DND-41 (cell line): Measurements from ENCODE around the gene TMED10.

Source experiments
- CTCF ChIP-seq: IDR thresholded peaks from 2 replicates; pipeline ENCODE4 v1.5.1; 2012; ENCODE audit warnings: borderline replicate concordance, low read length, moderate library complexity, mild to moderate bottlenecking; ENCODE audit not compliant: poor library complexity, severe bottlenecking; ENCODE audit errors: extremely low read depth
- EZH2 ChIP-seq: IDR thresholded peaks from 3 replicates; pipeline ENCODE4 v1.6.1; 2012; ENCODE audit warnings: borderline replicate concordance, low read depth, mild to moderate bottlenecking, moderate library complexity, low read length, inconsistent platforms; ENCODE audit not compliant: severe bottlenecking

GRCh38 chr14:75202657-75203056, 26.2 kb upstream of the TMED10 start:
- TF ChIP-seq CTCF, result no peak
- no peak for TF ChIP-seq EZH2
